Hepatocyte (in vitro differentiated cells): ENCODE data around the gene FBXL13.
"Not testable (repeated sequence)": the region's sequence is repeated elsewhere in the genome, so short reads cannot be mapped to it uniquely, and the experiment has no call there.

ENCODE experiments used
- CTCF ChIP-seq: fragments of 200-600 bp; sonication (generic); IDR thresholded peaks from 2 replicates; pipeline ENCODE4 v1.5.1; 2016; ENCODE audit warnings: antibody characterized with exemption, mild to moderate bottlenecking; ENCODE audit not compliant: poor library complexity
- EZH2phosphoT487 ChIP-seq: fragments of 200-600 bp; sonication (generic); IDR thresholded peaks from one replicate; pipeline ENCODE4 v1.6.1; 2018; ENCODE audit warnings: antibody characterized with exemption, mild to moderate bottlenecking, low read depth, moderate library complexity; ENCODE audit not compliant: unreplicated experiment, severe bottlenecking

- not testable (repeated sequence) for TF ChIP-seq CTCF, EZH2phosphoT487
These were observed 112.6 kb downstream of the FBXL13 start for GRCh38 chr7:102961993-102962392.
